Stimulated activated CD4-positive, alpha-beta T cell treated with anti-CD3 and anti-CD28 coated beads, Interleukin-1b, Interleukin-23, amount 100 ng/mL, for 24 hours (primary cell): ENCODE measurements around the gene PM20D1.

Experiments used
- DNase-seq, 4 experiments: peaks; one replicate each; pipeline ENCODE4 v3.0.0-alpha.2; 2020; ENCODE audit warnings: low read depth in 4 of 4, low spot score in 1 of 4

The PM20D1 gene

DNA sequence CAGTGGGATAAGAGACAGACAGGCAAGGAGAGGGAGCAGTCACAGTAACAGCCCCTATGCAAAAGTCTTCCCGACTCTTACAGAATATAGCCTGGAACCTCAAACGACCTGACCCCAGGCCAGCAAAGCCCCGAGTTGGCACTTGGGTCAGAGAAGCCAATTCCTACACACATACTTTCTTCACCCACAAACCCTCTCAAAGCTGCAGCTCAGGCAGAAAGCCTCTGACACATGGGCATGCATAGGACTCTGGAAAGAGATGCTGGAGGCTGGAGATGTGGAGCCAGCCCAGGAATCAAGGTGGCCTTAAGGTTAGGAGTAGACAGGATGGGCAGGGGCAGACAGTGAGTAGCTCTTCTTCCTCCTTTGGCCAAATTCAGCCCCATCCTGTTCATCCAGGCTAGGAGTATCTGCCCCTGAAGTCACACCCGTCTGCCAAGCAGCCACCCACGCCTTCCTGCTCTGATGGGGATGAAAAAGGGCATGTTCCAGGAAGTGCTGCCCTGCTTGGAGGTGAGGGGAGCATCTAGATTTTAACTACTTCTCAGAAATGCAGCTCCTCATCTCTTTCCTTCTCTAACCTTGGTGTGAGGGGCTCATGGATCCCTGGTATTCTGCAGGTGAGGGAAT, 44.7 kb downstream of the PM20D1 start:
- DNase-seq = peak in 2 of 4 experiments; percentile 9 to 45

DNA sequence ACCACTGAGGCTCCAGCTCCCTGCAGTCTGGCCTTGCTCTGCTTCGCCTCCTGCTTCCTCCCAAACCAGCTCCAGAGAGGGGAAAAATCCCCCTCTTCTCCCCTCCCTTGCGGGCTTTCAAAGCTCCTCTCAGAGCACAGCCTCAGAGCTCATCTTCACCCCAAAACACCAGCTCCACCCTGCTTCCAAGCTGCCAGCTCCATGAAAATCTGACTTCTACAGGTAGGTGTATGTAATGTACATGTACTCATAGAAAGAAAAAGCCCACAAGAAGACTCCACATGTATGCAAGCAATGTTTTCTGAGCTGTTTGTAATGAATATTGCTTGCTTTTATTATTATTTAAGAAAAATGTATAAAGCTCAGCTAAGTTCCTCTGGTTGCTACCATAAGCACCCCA, 45.3 kb downstream of the PM20D1 start:
- DNase-seq = no peak

DNA sequence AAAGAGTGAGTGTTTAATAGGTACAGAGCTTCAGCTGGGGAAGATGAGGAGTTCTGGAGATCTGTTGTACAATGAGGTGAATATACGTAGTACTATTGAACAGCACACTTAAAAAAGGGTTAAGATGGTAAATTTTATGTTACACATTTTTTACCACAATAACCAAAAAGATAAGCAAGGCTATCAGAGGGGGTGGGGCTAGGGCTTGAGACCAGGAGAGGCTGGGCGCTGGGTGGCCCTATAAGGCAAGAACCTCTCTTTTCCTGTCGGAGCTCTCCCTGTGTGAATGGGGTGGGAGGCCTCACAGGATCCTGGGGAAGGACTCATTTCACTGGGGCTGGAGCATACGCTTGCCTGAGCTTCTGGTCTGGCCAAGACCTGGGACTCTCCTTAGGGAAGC, 45.9 kb downstream of the PM20D1 start:
- DNase-seq = no peak

DNA sequence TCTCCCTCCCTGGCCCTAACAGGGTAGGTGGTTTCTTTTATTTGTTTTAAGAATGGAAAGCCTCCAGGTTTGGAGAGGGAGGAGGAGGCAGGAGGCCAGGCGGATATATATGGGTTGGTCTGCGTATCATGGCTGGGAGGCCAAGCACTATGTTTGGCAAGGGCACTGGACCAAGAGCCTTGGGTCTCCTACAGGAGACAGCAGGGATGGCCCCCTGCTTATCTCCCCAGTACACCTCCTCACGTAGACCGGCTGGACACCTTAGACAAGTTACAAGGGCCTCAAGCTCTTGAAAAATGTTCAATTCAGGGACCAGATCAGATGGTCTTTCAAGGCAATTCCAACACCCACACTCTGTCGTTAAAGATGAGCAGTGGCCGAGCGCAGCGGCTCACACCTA, 47.9 kb downstream of the PM20D1 start:
- no peak for DNase-seq

DNA sequence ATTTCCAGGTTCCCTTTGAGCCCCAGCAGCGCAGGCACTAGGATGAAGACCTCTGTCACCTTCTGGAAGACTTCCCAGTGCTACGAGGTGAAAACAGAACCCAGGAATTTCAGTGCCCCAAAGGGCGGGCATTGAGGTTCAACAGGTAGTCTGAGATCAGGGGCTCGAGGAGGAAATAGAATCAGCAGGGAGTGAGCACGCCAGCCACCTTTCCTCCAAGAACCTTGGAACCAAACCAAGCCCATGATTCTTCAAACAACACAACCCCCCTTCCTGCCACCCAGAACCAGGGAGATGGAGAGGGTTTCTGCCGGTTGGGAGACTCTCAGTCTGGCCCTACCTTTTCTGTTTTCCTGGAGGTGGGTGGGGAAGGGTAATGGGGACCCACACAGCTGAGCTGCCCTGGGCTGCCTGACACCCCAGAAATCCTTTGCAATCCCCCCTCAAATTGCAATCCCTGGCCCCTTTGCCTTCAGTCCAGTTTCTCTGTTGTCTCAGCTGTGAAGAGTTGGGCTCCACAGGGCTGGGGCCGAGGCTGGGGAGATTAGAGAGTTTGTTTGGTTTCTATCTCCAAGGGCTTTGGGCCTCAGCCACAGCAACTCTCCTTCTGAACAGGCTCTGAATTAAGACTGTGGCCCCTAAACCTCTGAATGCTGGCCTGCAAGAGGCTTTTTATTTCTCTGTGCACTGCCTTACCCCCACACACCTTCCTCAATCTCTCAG, 48.8 kb downstream of the PM20D1 start:
- DNase-seq = no peak

DNA sequence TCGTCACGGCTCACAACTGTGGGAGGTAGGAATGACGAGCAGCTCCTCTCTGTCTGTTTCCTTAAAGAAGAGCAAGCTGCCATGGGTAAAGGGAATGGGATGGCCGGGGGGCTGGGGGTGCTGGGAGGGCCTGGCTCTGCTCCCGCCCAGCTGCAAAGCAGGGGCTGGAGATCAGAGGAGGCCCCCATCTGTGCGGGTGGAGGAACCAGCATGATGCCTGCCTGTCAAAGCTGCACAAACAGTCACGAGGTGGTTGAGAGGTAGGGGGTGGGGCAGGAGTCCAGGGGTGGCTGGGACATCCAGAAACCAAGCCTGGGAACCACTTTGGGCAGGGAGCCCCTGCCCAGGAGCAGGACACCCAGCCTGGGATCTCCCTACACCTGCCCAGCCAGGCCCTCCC, 49.5 kb downstream of the PM20D1 start:
- DNase-seq = no peak

DNA sequence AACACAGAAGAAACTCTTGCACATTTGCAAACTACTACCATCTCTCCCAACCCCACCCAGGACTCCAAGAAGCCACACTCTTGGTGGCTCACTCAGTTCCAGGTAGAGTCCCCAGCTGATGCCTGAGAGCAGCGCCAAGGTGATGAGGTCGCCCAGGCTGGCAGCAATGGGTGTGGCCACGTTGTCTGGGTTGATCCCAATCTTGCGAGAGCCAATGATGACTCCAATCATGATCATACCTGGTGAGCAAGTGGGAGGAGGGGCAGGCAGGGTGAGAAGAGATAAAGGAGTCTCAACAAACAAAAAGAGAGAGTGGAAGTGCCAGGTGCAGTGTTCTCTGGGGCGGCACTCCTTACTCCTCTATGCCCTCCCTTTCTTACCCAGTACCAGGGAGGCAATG, 51.4 kb downstream of the PM20D1 start:
- DNase-seq = no peak

DNA sequence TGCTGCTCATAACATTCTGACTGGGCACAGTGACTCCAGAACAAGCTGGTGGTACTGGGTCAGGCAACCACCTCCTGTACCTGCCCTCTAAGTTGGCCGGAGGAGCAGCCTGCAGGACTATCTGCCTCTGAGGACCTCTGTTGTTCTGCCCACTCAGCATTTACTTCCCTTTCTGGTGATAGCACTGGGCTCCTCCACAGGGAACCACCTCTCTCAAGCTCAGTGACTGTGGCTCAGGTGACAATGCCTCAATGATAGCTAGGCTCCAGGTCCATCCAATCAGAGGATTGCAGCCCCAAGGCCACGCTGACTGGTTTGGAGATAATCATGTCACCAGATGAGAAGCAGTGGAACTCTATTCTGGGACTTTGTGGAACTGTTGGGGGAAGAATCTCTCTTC, 52.8 kb downstream of the PM20D1 start:
- DNase-seq = no peak

DNA sequence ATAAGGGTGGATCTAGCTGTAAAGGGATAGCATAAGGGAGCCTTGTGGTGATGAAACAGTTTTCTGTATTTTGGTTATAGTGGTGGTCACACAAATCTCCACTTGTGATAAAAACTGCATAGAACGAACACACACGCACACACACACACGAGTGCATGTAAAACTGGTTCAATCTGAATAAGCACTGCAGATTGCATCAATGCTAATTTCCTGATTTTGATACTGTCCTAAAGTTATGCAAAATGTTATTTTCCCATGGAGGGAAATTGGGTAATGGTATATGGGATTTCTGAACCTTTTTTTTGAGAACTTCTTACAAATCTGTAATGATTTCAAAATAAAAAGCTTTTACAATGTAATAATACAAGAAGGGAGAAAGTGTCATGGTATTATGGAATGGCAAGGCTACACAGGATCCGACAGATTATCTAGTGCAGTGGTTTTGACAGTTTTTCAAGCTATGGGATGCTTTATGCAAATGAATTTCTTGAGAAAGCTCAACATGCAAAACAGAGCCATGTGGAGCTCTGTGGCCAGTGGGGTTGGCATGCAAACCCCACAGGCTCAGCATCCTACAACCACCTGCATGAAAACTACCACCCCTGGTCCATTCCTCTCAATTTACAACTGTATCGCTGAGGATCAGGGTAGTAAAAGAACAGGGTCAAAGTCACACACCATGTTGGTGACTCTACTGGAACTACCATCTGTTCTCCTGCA, 55.8 kb downstream of the PM20D1 start:
- DNase-seq = no peak

DNA sequence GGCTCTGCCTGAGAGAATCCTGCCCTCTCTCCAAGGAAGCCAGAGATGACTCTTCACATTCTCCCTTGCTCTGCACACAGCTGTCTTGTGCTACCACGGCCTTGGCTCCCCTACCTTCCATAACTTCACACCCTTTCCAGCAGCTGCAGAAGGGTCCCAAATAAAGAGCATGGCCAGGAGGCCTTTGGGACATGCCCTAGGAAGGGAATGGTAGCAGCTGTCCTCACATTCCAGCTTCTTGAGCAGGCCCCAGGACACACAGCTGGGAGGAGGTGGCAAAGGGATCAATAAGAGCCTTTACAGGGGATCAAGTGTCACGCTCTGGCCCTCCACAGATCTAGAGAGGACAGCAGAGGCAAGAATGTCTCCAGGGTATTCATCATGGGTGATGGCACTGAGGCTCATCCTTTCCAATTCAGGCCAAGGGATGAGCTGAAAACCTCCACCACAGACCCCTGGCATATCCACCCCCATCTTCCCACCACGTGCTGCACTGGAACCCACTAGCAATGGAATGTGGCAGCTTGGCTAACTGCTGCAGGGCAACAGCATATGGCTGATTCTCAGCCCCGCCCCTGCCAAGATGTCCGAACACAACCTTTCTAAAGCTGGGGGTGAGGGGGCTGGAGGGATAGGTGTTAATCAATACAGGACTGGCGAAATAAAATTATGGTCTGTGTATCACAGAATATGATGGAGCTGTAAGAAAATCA, 56.8 kb downstream of the PM20D1 start:
- DNase-seq = no peak

DNA sequence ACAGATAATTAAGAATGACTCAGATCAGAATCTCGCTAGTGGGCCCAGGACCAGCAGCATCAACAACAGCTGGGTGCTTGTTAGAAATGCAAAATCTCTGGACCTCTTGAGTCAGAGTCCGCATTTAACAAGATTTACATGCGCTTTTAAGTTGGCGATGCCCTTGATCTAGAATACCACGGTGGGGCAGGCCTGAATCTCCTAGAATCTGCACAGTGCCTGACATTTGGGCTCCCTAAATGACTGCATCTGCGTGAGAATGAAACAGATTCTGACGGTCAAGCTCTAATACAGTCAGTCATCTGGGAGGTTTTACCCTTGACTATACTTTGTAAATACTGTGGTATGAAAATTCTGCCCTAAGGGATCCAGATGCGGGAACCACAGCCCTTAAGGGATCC, 57.5 kb downstream of the PM20D1 start:
- DNase-seq = no peak

DNA sequence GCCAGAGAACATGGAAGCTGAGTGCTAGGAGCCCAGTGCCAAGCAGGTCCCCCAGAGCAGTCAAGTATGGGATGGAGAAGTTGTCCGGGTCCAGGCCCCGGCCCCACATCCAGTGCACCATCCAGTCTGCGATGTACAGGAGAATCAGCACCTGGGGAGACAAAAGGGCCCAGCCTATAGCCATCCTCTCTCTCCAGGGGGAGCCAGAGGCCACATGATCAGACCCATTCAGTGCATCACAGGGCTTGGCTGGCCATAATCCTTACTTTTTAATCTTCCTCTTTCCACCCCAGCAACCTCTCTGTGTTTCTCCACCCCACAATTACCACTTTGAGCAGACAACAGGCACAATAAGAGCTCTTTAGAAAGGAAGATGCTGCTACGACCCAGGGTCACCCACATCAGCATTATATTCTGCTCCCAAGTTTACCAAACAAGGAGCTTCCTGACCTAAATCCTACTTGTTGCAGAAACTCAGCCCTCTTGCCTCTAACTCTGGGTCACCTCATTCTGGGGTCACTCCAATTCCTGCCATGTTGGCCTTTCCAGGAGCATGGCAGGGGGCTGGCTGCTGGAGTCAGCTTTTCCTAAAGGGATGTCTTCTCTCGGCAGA, 58.3 kb downstream of the PM20D1 start:
- DNase-seq = peak in 2 of 4 experiments; percentile 24 to 32

DNA sequence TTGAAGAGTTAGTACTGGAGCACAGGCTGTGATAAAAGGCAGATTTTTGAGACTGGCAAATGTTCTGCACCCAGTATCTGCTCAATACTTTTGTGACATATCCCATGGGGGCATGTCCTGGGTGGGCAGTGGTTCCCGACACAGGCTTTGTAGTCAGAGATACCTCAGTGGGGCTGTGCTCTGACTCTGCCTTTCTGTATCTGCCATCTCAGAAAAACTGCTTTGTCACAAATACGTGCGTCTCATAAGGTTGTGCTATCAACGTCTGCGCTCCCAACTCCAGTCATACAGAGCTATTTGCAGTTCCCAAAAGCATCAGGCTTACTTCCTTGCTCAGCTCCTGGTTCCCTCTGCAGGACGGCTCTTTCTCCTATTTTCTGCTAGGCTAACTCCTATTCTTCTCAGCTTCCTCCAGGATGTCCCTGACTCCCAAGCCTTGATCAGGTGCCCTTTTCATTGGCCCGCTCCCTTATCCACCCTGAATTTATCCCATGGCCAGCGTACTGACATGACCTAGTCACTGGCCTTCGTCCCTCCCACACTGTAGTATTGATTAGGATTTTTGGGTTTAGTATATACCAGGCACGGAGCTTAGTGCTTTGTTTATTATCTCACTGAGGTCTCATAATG, 62.5 kb downstream of the PM20D1 start:
- no peak for DNase-seq

DNA sequence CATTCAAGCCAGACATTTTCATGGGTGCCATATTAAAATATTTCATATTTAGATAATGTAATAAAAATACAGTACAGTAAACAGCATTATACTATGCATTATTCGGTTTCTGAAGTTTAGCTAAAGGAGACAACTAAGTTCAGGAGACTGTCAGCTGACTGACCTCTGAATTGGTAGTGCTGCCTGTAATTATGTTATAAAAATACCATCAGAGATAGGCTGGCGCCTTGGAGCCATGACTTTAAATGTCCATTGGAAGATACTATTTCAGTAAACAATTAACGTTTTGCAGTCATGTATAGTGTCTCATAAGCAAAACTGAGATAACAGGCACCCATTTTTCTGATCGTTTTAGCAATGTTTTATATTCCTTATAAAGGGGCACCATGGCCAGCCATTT, 63.3 kb downstream of the PM20D1 start:
- no peak for DNase-seq

DNA sequence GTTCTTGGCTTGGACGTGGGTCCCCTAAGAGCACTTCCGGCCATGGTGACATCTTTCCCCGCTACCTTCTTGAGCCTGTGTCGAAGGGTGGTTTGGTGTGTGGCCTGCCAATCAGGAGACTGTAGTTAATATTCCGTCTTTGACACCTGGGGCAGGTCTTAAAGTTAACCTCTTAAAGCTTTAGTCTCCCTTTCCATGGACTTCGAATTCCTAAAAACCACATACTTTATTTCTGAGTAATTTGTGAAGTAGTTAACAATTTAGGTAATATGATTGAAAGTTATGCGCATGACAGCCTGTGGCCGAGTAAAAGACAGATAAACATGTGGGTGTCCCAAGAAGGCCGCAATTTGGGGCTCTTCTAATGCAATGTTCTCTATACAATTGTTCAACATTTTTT, 64.5 kb downstream of the PM20D1 start:
- DNase-seq = no peak

DNA sequence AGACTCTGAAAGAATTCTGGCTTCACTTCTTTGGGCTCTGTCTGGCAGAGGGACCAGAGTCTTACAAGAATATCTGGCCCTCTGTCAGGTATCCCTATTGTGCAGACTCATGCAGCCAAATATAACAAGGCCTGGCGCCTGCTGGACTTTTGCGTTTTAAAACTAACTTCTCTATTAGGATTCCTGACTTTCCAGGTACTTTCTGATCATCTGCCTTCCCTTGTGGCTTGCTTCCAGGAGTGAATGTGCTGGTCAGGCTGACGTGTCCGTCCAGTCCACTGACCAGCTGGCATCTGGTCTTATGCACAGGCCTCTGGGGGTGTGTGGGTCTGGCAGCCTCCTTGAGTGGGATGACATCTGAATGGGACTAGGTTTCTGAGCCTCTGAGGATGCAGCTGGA, 66.0 kb downstream of the PM20D1 start:
- no peak for DNase-seq

DNA sequence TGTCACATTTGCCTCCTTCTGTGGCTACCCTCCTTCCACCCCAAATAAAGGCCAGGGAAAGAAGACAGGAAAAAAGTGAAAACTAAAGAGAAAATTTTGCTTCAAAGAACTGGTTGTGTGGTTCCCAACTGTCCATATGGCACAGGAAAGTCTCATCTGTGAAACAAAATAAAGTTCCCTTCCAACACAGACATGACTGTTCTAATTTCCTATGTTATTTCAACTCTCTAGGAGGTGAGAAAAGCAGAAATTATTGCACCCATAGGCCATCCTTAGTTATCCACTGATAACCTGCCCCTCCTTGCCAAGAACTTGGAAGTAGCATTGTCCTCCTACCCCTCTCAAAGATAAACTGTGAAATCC, 66.5 kb downstream of the PM20D1 start:
- DNase-seq = no peak

DNA sequence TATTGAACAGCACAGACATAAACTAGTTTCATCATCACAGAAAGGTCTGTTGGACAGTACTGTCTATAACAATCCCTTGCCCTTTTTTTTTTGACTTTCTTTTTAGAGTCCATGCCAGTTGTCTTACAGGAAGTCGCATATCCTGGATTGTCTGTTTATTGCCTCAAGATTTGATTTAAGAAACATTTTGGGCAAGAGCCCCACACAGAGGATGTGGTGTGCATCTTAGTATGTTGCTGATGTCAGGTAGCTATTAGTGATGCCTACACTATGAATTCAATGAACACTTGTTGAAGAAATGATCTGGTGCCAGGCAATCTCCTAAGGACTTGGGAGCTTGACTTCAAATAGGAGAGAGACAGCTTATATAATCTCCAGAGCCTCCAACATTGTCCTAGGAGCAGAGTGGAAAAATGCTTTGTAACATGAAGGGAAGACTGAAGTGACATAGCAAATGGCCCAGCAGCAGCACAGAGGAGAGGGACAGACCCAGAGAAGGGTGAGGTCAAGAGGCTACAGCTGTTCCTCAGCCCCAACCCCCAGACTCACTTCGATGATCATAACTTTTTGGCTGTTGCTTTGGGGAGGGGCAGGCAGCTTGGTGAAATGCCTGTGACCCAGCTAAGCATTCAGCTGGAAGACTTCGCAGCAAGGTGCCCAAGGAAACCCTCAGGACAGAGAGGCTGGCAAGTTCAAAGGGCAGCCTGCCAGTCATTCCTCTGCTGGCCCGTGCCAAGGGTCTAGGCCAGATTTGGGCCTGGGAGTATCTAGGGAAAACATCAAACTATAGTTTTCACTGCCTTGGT, 67.1 kb downstream of the PM20D1 start:
- DNase-seq = no peak

DNA sequence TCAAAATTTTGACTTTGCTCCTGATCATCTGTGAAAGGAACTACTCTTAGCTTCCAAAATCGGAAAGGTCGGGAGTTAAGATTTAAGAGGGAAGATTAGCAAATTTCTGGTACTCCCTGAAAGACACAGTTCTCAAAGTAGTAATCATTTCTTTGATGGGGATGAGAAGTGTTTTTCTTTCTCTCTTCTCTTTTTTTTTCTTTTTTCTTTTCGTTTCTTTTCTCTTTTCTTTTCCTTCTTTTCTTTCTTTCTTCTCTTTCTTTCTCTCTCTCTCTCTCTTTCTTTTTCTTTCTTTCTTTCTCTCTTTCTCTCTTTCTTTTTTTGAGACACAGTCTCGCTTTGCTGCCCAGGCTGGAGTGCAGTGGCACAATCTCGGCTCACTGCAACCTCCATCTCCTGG, 69.6 kb downstream of the PM20D1 start:
- no peak for DNase-seq
